ENCODE results near the gene PEAK1. TPM values are rescaled to one million over a fixed set of nuclear protein-coding genes. Genes with fewer than 3 reads are reported as not detected.

The PEAK1 gene
- total and polyA plus RNA-seq, 2 experiments from 2014 or later, result 7.8 to 34.1 TPM

GRCh38 chr15:77454265-77454664, 34.4 kb upstream of the PEAK1 start (continued):
- no peak for TF ChIP-seq ZNF462 (CRISPR knock-in tag; IDR thresholded peaks at IDR 0.05)

GRCh38 chr15:77446840-77447390, 27.0 kb upstream of the PEAK1 start:
- peaks cover 8% of the 10 kb centered on the region for H4K20me1 ChIP-seq (replicated peaks; ENCODE audit: insufficient read depth)
- 0 out of 2 replicates have a peak, but pooled peaks cover 2% of the 10 kb centered on the region for H3F3A ChIP-seq (replicated peaks; ENCODE audit: low read depth)
- no peak overlapping the region for H3K27ac ChIP-seq (ENCODE audit: low read depth)
- H3K9me2 ChIP-seq (ENCODE audit: insufficient read depth), result no peaks in the 10 kb centered on the region
- peaks cover 5% of the 10 kb centered on the region; the same call in 1 of the 2 replicates for H3K4me1 ChIP-seq (ENCODE audit: insufficient read depth)
- no peak overlapping the region for H2AFZ ChIP-seq
- no peak overlapping the region for H3K4me3 ChIP-seq
- no peak for DNase-seq (ENCODE audit: low spot score)
- Mint-ChIP-seq H3K4me3 (no peak overlapping the region), H3K4me1 (peaks cover 27% of the 10 kb centered on the region), H3K27ac (no peak overlapping the region), H3K9me3 (no peaks in the 10 kb centered on the region), H3K27me3 (ENCODE audit: insufficient read depth, low read depth, poor library complexity) (peaks cover 2% of the 10 kb centered on the region), H3K36me3 (ENCODE audit: low read depth) (peaks cover 23% of the 10 kb centered on the region)
- no peak for ATAC-seq
- H3K36me3 ChIP-seq (ENCODE audit: insufficient read depth), result no peaks in the 10 kb centered on the region
- peaks cover 43% of the 10 kb centered on the region for H3K79me2 ChIP-seq (replicated peaks; ENCODE audit: insufficient read depth)
- no peak overlapping the region for H3K4me2 ChIP-seq
- no peaks in the 10 kb centered on the region for H3K27me3 ChIP-seq (ENCODE audit: insufficient read depth)
- TF ChIP-seq CREB1 (CRISPR knock-in tag; IDR thresholded peaks at IDR 0.05; ENCODE audit: low read depth), result no peak
- TF ChIP-seq ZNF114 (CRISPR knock-in tag; IDR thresholded peaks at IDR 0.05), result no peak
- TF ChIP-seq CTCF (conservative IDR thresholded peaks at IDR 0.05; ENCODE audit: low read depth in 2 of 2), result no peak
- no peak for TF ChIP-seq ZNF462 (CRISPR knock-in tag; IDR thresholded peaks at IDR 0.05)
- no peak for TF ChIP-seq ZNF331 (CRISPR knock-in tag; IDR thresholded peaks at IDR 0.05; ENCODE audit: low read depth)
- TF ChIP-seq JUNB (IDR thresholded peaks at IDR 0.05; ENCODE audit: unreplicated experiment), result no peak
- TF ChIP-seq EZH2phosphoT487 (IDR thresholded peaks at IDR 0.05; ENCODE audit: unreplicated experiment), result no peak
- no peak for TF ChIP-seq NANOG (IDR thresholded peaks at IDR 0.05; ENCODE audit: borderline replicate concordance)
